Measurements from ENCODE around the gene OR7D2.

Gene OR7D2

GRCh38 chr19:9219489-9219888 lies 40.7 kb downstream of the OR7D2 start, which contains the start of gene OR7D4:
TSS of gene OR7D4 (minus strand) at chr19:9219589. CDS start at chr19:9214837, 4,752 bp downstream.
- DNase-seq, result no peak

All from activated naive CD4-positive, alpha-beta T cell treated with anti-CD3 and anti-CD28 coated beads, Interleukin-2, amount 50 U/mL, for 16 hours (primary cell).